Osteocyte (in vitro differentiated cells): ENCODE measurements around the gene FAM47B. TPM values are rescaled to one million over a fixed set of nuclear protein-coding genes. Genes with fewer than 3 reads are reported as not detected.

Experiments
- DNase-seq: peaks from one replicate; pipeline ENCODE4 v3.0.0; 2021; ENCODE audit warnings: mixed read lengths; ENCODE audit not compliant: unreplicated experiment; ENCODE audit errors: extremely low spot score
- H3K27ac Mint-ChIP-seq: one replicate; pipeline ENCODE4 v1.8.0; 2021; ENCODE audit warnings: mild to moderate bottlenecking, mixed read lengths; ENCODE audit not compliant: unreplicated experiment
- H3K27me3 Mint-ChIP-seq: one replicate; pipeline ENCODE4 v1.8.0; 2021; ENCODE audit warnings: mixed read lengths; ENCODE audit not compliant: unreplicated experiment
- H3K36me3 Mint-ChIP-seq: one replicate; pipeline ENCODE4 v1.8.0; 2021; ENCODE audit warnings: mixed read lengths; ENCODE audit not compliant: unreplicated experiment
- H3K4me1 Mint-ChIP-seq: one replicate; pipeline ENCODE4 v1.8.0; 2021; ENCODE audit warnings: mixed read lengths; ENCODE audit not compliant: unreplicated experiment
- H3K4me3 Mint-ChIP-seq: one replicate; pipeline ENCODE4 v1.8.0; 2021; ENCODE audit warnings: mild to moderate bottlenecking, moderate library complexity, mixed read lengths; ENCODE audit not compliant: unreplicated experiment
- H3K9me3 Mint-ChIP-seq: one replicate; pipeline ENCODE4 v1.8.0; 2021; ENCODE audit warnings: mixed read lengths; ENCODE audit not compliant: unreplicated experiment
- total RNA-seq: library from RNA; stranded (reverse); gene quantifications from 2 replicates; pipeline ENCODE4 v1.2.1, GENCODE V29; 2021
- TF ChIP-seq, protein P1 (sequence below): fragments of 200-600 bp; sonication (generic); IDR thresholded peaks from 2 replicates; pipeline ENCODE4 v1.5.0; 2021; ENCODE audit warnings: antibody characterized with exemption, mild to moderate bottlenecking, moderate library complexity

FAM47B gene
- total RNA-seq, 1 donor from 2014 or later, result not detected

DNA sequence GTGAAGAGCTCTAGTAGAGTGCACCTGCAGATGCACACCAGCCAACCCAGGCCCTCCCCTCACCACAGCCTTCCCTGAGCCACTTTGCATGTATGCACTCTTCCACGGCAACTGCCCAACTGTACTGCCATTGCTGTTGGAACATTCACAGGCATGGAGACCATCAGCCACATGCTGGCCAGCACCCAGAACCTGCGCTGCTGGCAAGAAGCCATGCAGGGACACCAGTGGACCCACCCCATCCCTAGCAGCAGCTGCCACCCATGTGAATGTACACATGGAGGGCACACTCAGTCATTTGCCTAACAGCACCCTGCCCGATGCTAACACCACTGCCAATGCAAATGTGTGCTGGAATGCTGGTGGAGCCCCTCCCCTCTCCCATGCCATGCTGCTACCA is 35.6 kb downstream of the FAM47B start:
- H3K4me3 Mint-ChIP-seq, result no peak overlapping the region
- no peak overlapping the region for H3K27ac Mint-ChIP-seq
- peaks cover 16% of the 10 kb centered on the region for H3K27me3 Mint-ChIP-seq
- no peaks in the 10 kb centered on the region for H3K36me3 Mint-ChIP-seq
- DNase-seq, result no peak
- TF ChIP-seq, protein P1, sequence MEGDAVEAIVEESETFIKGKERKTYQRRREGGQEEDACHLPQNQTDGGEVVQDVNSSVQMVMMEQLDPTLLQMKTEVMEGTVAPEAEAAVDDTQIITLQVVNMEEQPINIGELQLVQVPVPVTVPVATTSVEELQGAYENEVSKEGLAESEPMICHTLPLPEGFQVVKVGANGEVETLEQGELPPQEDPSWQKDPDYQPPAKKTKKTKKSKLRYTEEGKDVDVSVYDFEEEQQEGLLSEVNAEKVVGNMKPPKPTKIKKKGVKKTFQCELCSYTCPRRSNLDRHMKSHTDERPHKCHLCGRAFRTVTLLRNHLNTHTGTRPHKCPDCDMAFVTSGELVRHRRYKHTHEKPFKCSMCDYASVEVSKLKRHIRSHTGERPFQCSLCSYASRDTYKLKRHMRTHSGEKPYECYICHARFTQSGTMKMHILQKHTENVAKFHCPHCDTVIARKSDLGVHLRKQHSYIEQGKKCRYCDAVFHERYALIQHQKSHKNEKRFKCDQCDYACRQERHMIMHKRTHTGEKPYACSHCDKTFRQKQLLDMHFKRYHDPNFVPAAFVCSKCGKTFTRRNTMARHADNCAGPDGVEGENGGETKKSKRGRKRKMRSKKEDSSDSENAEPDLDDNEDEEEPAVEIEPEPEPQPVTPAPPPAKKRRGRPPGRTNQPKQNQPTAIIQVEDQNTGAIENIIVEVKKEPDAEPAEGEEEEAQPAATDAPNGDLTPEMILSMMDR, result no peak
- H3K4me1 Mint-ChIP-seq, result peaks cover 4% of the 10 kb centered on the region
- peaks cover 32% of the 10 kb centered on the region for H3K9me3 Mint-ChIP-seq

GRCh38 chrX:34987646-34988045 is 45.0 kb downstream of the FAM47B start:
- Mint-ChIP-seq H3K4me1 (no peaks in the 10 kb centered on the region), H3K36me3 (no peaks in the 10 kb centered on the region), H3K27ac (no peak overlapping the region), H3K9me3 (peaks cover under 1% of the 10 kb centered on the region), H3K4me3 (no peak overlapping the region), H3K27me3 (peaks cover 12% of the 10 kb centered on the region)
- DNase-seq, result no peak
- TF ChIP-seq, protein P1, result no peak
